K562 (cell line): ENCODE measurements around the gene TTC23L. TPM values are rescaled to one million over a fixed set of nuclear protein-coding genes. Genes with fewer than 3 reads are reported as not detected.

Source experiments
- BMI1 ChIP-seq: fragments of 150-350 bp; IDR thresholded peaks from 2 replicates; pipeline ENCODE4 v1.6.1; 2014; ENCODE audit warnings: low read length
- BRF1 ChIP-seq: IDR thresholded peaks from 3 replicates; pipeline ENCODE4 v1.6.1; 2011; ENCODE audit warnings: borderline replicate concordance, mild to moderate bottlenecking; ENCODE audit not compliant: insufficient read length; ENCODE audit errors: extremely low read depth
- CBFA2T3 ChIP-seq: fragments of 450-650 bp; IDR thresholded peaks from 2 replicates; pipeline ENCODE4 v1.6.1; 2017
- CEBPG ChIP-seq, 3 experiments: fragments of 200-800 bp in 1 of 3; sonication (Bioruptor generic) in 1 of 3; sonication (generic) in 1 of 3; formaldehyde crosslinking in 1 of 3; IDR thresholded peaks in 2 of 3; conservative IDR thresholded peaks in 1 of 3; 2 replicates each; pipeline versions ENCODE4 v1.6.1 to v1.8.0; 2016 to 2022; ENCODE audit warnings: missing compliant biosample characterization in 2 of 3, missing genetic modification characterization in 2 of 3, mild to moderate bottlenecking in 1 of 3, missing genetic modification reagents in 1 of 3
- CHCHD3 ChIP-seq: fragments of 250-450 bp; sonication (Bioruptor Pico); IDR thresholded peaks from 2 replicates; pipeline ENCODE4 v2.1.2; 2022; ENCODE audit warnings: mild to moderate bottlenecking
- FOXK2 ChIP-seq, 2 experiments: fragments of 450-650 bp; IDR thresholded peaks in 1 of 2; conservative IDR thresholded peaks in 1 of 2; 2 replicates each; pipeline ENCODE4 v1.6.1; 2016; ENCODE audit warnings: low read depth in 2 of 2, mild to moderate bottlenecking in 1 of 2
- HIVEP1 ChIP-seq: fragments of 250-450 bp; sonication (Bioruptor Pico); IDR thresholded peaks from 2 replicates; pipeline ENCODE4 v1.4.0; 2020; ENCODE audit warnings: mild to moderate bottlenecking
- PHF8 ChIP-seq: fragments of 200-600 bp; sonication (generic); IDR thresholded peaks from 2 replicates; pipeline ENCODE4 v1.6.1; 2012; ENCODE audit warnings: mixed run types, mild to moderate bottlenecking, inconsistent platforms, low read length, moderate library complexity, borderline replicate concordance
- REST ChIP-seq, 2 experiments: fragments of 450-650 bp; formaldehyde crosslinking in 1 of 2; IDR thresholded peaks; 2 replicates each; pipeline versions ENCODE4 v1.4.0 to v1.6.1; 2014 to 2020; ENCODE audit warnings: mild to moderate bottlenecking in 2 of 2, borderline replicate concordance in 1 of 2, low read depth in 1 of 2
- ZNF384 ChIP-seq: IDR thresholded peaks from 2 replicates; pipeline ENCODE4 v1.6.1; 2012; ENCODE audit warnings: low read depth, low read length, improper control_type of control experiment
- ZNF584 ChIP-seq: fragments of 200-800 bp; sonication (Bioruptor generic); IDR thresholded peaks from 2 replicates; pipeline ENCODE4 v1.6.1; 2016; ENCODE audit warnings: low read depth, mild to moderate bottlenecking, missing genetic modification characterization, missing compliant biosample characterization
- ZNF785 ChIP-seq: fragments of 250-450 bp; sonication (Bioruptor Pico); IDR thresholded peaks from 2 replicates; pipeline ENCODE4 v1.4.0; 2020; ENCODE audit warnings: mild to moderate bottlenecking
- polyA plus RNA-seq, 8 experiments: library from polyadenylated mRNA; depleted of rRNA in 4 of 8; stranded (reverse) in 5 of 8; unstranded in 3 of 8; fragments of >200 nt; fragmentation: Nextera tagmentation in 2 of 8; fragmentation: Illumina TruSeq in 1 of 8; extraction: Ambion mirVana in 2 of 8; extraction: Trizol in 1 of 8; gene quantifications; 2 replicates each; pipeline versions ENCODE4 v1.2.1 to v1.2.3, GENCODE V29; 2011 to 2014; ENCODE audit warnings: inconsistent platforms in 1 of 8, missing spikeins in 1 of 8
- total RNA-seq, 7 experiments: library from RNA; depleted of rRNA in 6 of 7; stranded (reverse); fragments of >200 nt in 6 of 7; fragmentation: Illumina TruSeq in 2 of 7; extraction: Trizol in 2 of 7; gene quantifications; 2 replicates each; pipeline versions ENCODE4 v1.2.1 to v1.2.3, GENCODE V29; 2011 to 2021; ENCODE audit warnings: low replicate concordance in 1 of 7
- TF ChIP-seq, protein P1 (sequence below): sonication (generic); formaldehyde crosslinking; IDR thresholded peaks from 2 replicates; pipeline ENCODE4 v1.8.0; 2022; ENCODE audit warnings: mild to moderate bottlenecking, missing genetic modification reagents
- TF ChIP-seq, protein P2 (sequence below): fragments of 250-450 bp; sonication (Bioruptor Pico); IDR thresholded peaks from 2 replicates; pipeline ENCODE4 v1.5.0; 2021; ENCODE audit warnings: mild to moderate bottlenecking, moderate library complexity

TTC23L gene
- total and polyA plus RNA-seq, 9 of the 15 experiments (the other 6 are each of a cell fraction or from before 2014, with no cell fraction given): 0.03 to 0.32 (median 0.14) TPM; not detected in 2

DNA sequence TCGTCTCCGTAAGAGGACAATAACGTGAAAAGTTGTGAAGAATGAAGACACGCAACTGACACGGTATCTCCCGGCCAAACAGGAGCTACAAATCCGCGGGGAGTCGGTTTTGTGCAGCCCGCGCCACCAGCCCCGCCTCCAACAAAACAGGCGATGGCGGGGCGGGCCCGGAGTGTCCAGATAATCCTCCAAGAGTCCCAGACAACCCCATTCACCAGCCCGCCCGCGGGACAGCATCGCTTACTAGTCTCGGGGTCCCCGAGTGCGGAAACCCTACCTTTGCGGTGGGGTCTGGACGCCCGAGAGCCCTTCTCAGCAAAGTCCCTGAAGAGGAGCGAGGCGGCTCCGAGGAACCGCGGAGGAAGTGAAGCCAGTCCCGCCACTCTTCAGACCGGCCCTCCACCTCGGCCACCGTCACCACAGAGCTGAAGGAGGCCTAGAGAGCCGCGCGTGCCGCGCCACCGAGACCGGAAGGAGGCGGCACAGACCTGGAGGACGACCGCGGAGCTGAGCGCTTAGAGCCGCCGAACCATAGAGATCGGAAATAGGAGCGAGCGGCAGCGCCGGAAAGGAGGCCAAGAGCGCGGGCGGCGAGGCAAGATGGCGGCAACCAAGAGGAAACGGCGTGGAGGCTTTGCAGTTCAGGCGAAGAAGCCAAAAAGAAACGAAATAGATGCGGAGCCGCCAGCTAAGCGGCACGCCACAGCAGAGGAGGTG is 76.3 kb downstream of the TTC23L start, which contains the start of the genes BRIX1 and RAD1 (continued):
- TF ChIP-seq FOXK2 (conservative IDR thresholded peaks at IDR 0.05 in 1 of 2, IDR thresholded peaks at IDR 0.05 in 1 of 2; ENCODE audit: low read depth in 2 of 2): peak; percentile 66 to 74; a peak in 3 of 4 replicates
- peak; percentile 98 for TF ChIP-seq PHF8
- TF ChIP-seq BRF1: no peak
- TF ChIP-seq, protein P1, sequence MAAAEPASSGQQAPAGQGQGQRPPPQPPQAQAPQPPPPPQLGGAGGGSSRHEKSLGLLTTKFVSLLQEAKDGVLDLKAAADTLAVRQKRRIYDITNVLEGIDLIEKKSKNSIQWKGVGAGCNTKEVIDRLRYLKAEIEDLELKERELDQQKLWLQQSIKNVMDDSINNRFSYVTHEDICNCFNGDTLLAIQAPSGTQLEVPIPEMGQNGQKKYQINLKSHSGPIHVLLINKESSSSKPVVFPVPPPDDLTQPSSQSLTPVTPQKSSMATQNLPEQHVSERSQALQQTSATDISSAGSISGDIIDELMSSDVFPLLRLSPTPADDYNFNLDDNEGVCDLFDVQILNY (CRISPR knock-in tag): 0 out of 2 replicates have a peak, but pooled peaks have one; percentile 29
- peak; percentile 87 for TF ChIP-seq REST (IDR thresholded peaks at IDR 0.05; ENCODE audit: borderline replicate concordance)
- 0 out of 2 replicates have a peak, but pooled peaks have one; percentile 11 for TF ChIP-seq REST (CRISPR knock-in tag; IDR thresholded peaks at IDR 0.05; ENCODE audit: low read depth)
- no peak; the same call in 1 of the 2 replicates for TF ChIP-seq BMI1
- TF ChIP-seq HIVEP1 (CRISPR knock-in tag): no peak
- TF ChIP-seq, protein P2, sequence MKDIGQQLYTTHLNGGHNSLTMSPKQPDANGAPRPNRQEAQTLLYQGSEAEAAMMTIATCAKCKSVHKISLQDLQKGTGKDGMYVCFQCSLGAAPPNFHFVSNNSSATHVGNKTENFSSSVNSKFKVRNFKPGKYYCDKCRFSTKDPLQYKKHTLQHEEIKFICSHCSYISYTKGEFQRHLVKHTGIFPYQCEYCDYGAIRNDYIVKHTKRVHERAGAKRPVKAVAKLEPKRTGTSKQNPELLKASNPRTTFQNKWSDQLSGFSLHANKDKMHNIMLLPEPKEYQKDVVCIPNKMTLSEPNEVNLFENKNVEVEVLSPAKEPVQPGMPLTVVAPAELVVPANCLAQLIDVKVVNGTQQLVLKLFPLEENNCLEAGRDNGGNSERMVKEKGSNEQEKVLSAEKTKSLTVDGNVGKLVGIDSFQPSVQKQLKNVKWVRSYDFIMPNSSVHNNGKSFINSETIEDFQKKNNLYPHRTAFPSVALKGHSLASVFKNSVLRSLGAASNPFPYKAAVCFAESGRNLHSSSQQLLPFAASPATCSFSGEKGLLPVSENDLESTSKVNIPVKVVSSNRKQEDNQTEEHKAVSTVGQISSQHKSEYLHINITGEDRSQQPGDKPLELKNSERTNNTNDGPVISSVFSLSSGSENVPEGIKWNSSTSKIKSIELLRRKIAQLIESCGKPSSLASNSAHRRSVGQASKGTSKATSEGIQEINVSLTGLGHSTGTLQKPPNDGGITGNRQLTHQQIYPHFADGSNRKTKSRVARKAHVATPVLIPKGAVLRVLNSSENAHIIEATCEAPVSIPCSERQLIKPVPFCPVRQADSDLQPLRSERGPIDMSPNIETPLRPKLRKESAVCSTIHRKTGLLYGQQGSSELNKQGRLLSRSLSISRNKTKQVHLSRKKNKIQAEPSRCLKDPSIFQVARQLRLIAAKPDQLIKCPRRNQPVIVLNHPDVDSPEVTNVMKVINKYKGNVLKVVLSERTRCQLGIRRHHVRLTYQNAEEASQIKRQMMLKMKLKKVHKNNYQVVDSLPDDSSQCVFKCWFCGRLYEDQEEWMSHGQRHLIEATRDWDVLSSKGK (CRISPR knock-in tag): no peak
- TF ChIP-seq CEBPG (CRISPR knock-in tag; IDR thresholded peaks at IDR 0.05): no peak
- TF ChIP-seq CEBPG (tag; conservative IDR thresholded peaks at IDR 0.05 in 1 of 2, IDR thresholded peaks at IDR 0.05 in 1 of 2): no peak
- TF ChIP-seq CHCHD3 (CRISPR knock-in tag): no peak
- no peak for TF ChIP-seq CBFA2T3
- TF ChIP-seq ZNF785 (CRISPR knock-in tag): no peak
- TF ChIP-seq ZNF384: peak; percentile 52; the same call in 1 of the 2 replicates
- no peak for TF ChIP-seq ZNF584
